ENCODE measurements around the gene RFXANK.
"Not testable (repeated sequence)": the region's sequence is repeated elsewhere in the genome, so short reads cannot be mapped to it uniquely, and the experiment has no call there.

RFXANK gene

DNA sequence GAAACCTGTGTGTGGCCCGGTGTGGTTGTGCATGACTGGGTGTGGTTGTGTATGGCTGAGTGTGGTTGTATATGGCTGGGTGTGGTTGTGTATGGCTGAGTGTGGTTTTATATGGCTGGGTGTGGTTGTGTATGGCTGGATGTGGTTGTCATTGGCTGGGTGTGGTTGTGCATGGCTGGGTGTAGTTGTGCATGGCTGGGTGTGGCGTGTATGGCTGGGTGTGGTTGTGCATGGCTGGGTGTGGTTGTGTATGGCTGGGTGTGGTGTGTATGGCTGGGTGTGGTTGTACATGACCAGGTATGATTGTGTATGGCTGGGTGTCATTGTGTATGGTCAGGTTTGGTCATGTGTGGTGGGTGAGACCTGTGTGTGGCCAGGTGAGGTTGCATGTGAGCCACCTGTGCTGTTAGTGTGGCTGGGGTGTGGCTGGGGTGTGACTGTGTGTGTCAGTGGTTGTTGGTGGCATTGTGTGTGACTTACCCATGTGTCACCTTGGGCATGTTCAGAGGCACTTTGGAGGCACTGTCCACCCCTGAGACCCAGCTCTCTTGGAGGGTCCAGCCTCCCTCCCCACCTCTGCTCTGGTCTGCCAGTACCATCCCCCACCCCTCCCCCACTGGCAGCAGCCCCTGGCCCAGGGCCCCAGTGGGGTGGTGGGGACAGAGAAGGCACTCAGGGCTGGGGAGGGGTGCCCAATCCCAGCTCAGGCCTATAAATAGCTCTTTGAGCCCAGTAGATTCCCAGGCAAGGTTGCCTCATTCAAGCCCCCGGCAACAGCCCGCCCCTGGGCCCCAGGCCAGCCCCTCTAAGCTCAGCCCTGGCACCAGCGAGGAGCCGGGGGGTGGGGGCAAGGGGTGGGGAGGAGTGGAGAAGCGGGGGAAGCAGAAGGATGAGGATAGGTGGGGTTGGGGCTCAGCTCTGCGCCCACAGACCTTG lies 15.8 kb downstream of the RFXANK start:
- no peak for FAIRE-seq

DNA sequence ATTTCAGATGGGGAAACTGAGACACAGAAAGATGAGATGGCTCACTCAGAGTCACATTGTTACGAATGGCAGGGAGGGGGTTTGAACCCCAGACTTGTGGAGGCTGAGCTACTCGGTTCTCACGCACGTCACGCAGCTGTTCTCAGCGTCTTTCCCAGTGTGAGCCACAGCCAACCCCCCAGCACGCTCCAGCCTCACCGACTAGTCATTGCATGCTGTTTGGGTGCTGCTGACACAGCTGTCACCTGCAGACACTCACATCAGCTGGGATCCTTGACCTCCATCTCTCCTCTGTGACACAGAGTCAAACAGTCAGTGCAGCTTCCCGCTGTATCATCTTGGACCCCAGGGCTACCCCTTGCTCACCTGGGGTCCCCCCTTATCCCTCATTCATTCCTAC lies 17.3 kb downstream of the RFXANK start:
- no peak for FAIRE-seq

DNA sequence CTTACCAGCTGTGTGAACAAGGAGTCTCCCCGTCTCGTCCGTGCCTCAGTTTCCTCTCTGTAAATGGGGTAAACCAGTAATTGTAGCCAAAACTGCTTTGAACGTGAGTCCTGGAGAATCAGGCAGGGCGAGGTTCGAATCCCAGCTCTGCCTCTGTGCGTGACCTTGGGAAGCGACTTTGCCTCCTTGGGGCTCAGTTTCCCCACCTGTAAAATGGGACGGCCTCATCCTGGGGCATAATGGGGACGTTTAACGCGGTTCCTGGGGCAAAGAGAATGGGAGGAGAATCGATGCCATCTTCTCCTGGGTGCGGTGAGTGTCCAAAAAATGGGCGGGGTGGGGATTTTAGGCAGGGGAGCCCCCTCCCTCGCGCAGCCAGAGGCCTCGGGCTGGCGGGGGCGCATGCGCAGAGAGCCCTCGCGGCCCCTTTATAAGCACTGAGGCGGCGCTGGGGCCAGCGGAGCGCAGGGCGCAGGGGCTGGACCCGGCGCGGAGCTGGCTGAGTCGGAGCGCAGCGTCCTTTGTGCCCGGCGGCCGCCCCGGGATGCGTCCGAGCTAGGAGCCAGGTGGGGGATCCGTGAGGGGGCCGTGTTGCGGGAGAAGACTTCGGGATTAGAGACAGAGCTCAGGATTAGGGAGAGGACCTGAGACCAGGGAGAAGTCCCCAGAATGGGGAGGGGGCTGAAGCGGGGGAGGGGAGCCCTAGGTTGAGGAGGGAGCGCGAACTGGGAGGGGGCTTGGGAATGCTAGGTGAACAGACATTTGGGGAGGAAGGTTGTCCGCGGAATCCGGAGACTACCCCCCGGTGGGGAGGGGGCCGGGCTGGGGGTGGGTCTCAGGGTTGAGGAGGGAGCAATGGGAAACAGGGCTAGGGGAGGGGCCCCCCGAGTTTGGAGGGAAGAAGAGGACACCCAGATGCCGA lies 19.7 kb downstream of the RFXANK start, which contains the start of gene NCAN:
NCAN (plus strand) TSS at position 460 of the 922 bp plus-strand sequence. CDS start 4,996 bp downstream, outside the sequence.
- FAIRE-seq: no peak

DNA sequence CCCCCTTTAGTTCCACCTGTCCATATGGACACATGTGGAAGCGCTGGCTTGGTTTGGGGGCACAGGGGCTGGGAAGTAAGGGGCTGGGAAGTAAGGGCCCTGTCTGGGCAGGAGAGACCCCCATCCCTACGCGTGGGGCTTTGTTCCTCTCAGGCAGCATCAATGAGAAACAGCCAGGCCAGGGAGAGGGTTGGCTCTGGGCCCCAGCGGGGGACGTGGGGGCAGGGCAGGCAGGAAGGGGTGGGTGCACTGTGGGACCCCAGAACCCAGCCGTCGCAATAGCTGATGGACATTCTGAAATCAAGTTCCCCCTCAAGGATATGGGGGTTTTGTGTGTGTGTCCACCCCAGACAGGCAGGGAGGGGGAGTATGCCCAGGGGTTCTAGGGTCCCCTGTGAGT lies 20.9 kb downstream of the RFXANK start:
- no peak for FAIRE-seq

DNA sequence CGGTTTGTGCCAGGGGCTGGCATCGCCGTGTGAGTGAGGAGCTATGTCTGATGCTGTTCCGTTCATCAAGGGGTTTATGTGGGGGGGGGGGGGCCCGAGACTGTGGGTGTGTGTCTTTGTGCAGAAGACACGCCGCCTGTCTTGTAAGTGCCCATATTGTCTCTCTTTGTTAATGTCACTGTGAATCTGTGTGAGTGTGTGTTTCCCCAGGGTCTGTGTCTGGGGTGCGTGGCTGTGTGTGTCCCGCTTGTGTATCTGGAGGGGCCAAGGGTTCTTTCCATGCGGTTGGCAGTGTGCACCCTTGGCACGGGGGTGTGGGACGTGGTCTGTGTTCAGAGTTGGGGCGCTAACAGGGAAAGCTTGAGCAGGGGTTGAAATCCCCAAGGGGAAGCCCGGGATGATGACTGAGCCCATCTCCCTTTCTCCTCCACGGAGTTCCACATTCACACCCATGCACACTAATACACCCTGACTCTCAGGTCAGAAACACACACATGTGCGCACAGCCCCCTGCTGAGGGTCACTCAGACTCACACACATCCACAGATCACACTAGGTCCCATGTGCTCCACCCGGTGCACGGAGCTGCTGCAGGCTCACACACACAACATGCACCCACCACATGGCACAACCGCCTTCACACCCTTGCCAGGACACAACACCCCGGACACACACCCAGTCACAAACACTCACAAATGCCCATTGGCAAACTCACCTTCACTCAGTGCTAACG lies 21.5 kb downstream of the RFXANK start:
- no peak for FAIRE-seq

DNA sequence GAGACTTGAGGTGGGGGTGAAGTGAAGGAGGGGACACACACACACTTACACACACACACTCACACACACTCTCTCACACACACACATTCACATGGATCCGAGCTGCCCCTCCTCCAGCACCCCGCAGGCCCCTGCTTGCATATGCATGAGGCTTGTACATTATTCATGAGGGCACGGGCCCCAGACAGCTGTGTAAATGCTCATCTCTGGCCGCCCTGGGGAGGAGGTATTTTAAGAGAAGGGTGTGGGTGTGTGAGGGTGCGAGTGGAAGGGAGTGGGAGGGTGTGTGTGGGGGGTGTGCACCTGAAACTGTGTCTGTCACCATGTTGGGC lies 22.1 kb downstream of the RFXANK start:
- no peak for FAIRE-seq

DNA sequence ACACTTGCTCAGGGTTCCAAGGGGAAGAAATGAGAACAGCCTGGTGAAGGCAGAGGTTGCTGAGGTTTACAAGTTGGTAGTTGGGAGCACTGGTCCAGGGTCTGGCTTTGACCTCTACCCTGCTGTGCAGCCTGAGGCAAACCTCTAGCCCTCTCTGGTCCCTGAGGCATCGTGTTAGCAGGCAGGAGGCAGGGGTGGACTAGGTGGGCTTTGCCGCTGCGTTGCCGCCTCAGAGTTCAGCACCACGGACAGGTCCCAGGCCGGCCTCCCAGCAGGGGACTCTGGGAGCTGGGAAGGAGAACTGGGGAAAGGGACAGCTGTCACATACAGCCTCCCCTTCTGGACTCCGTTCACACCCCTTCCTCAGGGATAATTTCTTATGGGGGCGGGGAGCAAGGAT lies 22.8 kb downstream of the RFXANK start:
- no peak for FAIRE-seq

DNA sequence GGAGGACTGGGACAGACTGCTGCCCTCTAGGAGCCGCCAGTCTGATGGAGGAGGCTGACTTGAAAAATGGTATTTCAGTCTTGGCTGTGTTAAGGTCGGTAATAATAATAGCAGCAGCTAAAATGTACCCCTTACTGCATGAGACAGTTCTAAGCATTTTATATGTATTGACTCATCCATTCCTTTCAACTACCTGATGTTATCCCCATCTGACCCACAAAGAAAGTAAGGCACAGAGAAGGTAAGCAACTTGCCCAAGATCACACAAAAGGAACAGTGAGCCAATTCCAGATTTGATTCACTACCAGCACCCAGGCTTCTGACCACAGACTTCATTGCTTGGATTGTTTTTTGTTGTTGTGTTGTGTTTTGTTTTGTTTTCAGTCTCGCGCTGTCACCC lies 23.7 kb downstream of the RFXANK start:
- no peak for FAIRE-seq

DNA sequence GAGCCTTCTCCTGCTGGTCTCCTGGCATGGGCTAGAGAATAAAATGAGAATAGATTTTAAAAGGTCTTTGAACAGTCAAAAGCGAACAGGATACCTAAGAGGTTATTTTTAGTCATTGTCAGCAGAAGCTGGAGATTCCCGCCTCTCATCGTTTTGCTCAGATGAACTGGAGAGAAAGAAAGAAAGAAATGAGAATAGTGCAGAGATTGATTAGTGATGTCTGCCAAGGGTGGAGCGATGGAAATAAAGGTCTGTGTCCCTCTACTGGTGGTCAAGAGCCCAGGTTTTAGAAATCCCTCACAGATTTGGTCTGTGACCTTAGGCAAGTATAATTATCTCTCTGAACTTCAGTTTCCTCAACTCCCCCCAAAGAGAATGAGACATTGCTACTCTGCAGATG lies 25.0 kb downstream of the RFXANK start:
- no peak for FAIRE-seq

DNA sequence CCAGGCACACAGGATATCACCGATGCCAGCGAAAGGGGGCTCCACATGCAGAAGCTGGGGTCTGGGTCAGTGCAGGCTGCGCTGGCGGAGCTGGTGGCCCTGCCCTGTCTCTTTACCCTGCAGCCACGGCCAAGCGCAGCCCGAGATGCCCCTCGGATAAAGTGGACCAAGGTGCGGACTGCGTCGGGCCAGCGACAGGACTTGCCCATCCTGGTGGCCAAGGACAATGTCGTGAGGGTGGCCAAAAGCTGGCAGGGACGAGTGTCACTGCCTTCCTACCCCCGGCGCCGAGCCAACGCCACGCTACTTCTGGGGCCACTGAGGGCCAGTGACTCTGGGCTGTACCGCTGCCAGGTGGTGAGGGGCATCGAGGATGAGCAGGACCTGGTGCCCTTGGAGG lies 26.9 kb downstream of the RFXANK start:
- no peak for FAIRE-seq

DNA sequence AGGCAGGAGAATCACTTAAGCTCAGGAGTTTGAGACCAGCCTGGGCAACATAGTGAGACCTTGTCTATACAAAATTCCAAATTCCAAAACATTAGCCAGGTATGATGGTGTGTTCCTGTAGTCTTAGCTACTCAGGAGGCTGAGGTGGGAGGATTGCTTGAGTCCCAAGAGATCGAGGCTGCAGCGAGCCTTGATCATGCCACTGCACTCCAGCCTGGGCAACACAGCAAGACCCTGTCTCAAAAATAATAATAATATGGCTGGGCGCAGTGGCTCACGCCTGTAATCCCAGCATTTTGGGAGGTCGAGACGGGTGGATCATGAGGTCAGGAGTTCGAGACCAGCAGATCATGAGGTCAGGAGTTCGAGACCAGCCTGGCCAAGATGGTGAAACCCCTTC lies 28.9 kb downstream of the RFXANK start:
- FAIRE-seq: not testable (repeated sequence)

DNA sequence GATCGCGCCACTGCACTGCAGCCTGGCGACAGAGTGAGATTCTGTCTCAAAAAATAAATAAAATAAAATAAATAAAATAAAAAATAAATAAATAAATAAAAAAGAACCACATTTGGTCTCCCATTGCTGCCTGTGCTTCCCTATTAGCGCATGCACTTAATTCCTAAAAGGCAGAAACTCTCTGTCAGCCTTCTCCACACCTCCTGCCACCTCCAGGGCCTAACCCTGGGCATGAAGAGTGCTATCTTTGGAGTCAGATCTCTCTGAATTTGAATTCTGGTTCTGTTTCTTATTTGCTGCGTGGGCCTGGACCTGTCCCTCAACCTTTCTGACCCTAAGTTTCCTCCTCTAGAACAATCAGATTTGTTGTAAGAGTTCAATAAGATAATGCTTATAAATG lies 31.0 kb downstream of the RFXANK start:
- FAIRE-seq: no peak

DNA sequence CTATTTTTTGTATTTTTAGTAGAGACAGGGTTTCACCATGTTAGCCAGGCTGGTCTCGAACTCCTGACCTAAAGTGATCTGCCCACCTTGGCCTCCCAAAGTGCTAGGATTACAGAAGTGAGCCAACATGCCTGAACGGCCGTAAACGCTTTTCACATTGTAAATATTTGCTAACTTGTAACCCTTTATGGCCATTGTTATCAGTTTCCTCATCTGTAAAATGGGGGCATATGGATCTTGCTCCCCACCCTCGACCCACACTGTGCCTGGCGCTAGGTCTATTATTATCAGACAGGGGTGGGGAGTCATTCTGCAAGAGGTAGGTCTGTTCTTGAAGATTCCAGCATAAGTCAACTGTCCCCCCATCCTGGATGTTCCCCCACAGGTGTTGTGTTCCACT lies 31.6 kb downstream of the RFXANK start:
- FAIRE-seq: no peak

DNA sequence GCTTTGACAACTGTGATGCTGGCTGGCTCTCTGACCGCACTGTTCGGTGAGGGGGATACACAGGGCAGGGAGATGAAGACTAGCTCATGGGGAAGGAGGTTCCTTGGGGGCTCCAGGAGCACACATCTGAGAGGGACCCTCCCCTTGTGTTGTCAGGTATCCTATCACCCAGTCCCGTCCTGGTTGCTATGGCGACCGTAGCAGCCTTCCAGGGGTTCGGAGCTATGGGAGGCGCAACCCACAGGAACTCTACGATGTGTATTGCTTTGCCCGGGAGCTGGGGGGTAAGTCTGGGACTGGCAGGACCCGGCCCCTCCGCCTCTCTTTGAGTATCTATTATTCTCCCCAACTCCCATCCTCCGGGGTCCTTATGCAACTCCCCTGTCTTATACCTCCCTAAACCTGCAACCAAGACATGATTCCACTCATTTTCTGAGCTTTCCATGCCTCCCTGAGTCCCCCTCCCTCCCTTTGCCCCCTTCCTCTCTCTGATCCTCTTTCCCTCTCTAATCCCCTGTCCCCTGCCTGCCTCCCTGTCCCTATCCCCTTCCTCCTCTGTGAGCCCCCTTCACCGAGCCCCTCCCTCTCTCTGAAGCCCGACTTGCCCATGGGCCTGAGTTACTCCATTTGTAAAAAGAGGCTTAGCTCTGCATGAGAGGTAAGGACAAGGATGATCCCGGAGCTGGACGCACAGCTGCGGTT lies 32.2 kb downstream of the RFXANK start:
- FAIRE-seq: no peak

DNA sequence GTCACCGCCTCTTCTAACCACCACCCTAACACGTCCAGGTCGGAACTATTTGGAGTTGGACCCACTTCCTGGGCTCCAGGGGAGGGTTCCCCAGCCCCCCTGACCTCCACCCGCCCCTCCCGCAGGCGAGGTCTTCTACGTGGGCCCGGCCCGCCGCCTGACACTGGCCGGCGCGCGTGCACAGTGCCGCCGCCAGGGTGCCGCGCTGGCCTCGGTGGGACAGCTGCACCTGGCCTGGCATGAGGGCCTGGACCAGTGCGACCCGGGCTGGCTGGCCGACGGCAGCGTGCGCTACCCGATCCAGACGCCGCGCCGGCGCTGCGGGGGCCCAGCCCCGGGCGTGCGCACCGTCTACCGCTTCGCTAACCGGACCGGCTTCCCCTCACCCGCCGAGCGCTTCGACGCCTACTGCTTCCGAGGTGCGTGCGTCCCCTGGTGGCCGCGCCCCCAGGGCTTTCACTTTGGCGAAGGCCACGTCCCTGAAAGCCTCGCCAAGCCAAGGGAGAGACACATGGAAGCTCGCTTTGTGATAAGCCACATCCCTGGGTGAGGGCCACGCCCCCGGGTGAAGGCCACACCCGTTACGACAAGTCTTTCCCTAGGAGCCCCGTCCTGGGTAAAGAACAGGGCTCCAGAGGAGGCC lies 32.9 kb downstream of the RFXANK start:
- no peak for FAIRE-seq

DNA sequence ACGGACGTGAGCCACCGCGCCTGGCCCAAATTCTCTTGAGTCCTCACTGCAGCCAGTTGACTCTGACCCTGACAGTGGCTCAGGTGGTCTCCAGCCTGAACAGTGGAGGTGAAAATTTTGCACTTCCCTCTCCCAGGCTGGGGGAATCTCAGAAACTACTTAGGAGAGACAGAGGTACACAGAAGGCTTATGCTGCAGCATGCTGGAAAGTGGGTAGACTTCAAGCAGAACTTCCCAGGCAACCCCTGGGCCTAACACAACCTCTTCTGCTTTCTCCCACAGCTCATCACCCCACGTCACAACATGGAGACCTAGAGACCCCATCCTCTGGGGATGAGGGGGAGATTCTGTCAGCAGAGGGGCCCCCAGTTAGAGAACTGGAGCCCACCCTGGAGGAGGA lies 34.1 kb downstream of the RFXANK start:
- FAIRE-seq: no peak

DNA sequence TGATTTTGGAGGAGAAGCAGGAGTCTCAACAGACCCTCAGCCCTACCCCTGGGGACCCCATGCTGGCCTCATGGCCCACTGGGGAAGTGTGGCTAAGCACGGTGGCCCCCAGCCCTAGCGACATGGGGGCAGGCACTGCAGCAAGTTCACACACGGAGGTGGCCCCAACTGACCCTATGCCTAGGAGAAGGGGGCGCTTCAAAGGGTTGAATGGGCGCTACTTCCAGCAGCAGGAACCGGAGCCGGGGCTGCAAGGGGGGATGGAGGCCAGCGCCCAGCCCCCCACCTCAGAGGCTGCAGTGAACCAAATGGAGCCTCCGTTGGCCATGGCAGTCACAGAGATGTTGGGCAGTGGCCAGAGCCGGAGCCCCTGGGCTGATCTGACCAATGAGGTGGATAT lies 34.6 kb downstream of the RFXANK start:
- no peak for FAIRE-seq

DNA sequence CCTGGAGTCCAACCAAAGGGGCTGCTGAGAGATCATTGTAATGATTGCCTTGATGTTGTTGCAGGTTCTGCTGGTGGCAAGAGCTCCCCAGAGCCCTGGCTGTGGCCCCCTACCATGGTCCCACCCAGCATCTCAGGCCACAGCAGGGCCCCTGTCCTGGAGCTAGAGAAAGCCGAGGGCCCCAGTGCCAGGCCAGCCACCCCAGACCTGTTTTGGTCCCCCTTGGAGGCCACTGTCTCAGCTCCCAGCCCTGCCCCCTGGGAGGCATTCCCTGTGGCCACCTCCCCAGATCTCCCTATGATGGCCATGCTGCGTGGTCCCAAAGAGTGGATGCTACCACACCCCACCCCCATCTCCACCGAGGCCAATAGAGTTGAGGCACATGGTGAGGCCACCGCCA lies 35.2 kb downstream of the RFXANK start:
- FAIRE-seq: no peak

DNA sequence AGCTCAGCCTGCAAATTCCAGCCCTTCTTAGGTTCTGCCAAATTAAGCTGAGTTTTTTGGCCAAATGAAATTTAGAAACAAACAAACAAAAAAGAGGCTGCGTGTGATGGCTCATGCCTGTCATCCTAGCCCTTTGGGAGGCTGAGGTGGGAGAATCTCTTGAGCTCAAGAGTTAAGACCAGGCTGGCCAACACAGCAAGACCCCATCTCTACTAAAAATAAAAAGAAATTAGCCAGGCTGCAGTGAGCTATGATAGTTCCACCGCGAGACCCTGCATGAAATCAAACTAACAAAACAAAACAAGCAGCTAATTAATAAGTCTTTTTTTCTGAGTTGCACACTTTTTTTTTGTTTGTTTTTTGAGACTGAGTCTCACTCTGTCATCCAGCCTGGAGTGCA lies 37.6 kb downstream of the RFXANK start:
- no peak for FAIRE-seq

DNA sequence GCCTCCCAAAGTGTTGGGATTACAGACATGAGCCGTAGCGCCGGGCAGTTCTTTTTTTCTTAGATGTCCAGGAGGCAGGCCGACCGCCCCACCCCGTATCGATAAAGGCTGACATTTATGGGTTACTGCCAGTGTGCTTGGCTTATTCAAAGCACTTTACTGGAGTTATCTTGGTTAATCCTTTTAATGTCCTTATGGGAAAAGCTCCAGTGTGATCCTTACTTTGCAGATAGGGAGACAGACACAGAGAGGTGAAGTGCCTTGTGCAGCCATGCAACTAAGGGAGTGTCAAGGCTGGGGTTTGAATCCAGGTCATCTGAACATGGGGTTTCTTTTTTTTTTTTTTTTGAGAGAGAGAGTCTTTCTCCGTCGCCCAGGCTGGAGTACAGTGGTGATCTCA lies 38.9 kb downstream of the RFXANK start:
- no peak for FAIRE-seq

DNA sequence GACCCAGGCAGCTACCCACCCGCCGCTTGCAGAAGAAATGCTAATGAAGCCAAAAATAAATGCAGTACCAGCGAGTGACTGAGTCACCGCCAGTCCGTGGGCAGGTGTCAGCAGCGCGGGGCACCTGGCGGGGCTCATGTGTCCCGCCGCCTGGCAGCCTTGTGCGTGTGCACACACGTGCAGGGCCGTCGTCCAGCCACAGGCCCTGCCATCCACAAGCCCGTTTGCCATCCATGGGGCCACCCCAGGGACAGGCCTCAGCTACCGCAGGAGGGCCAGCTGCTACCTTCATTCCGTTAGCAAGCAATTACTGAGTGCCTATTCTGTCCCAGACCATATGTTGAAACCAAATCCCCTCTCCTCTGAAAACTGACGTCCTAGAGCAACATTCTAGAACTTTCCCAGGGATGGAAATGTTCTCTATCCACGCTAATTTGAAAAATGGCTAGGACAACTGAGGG lies 40.2 kb downstream of the RFXANK start:
- no peak for FAIRE-seq

Measured in islet of Langerhans (tissue), 1 donor.